ENCODE data around the gene KRTAP12-1. TPM values are rescaled to one million over a fixed set of nuclear protein-coding genes. Genes with fewer than 3 reads are reported as not detected.
A peak's percentile ranks its signal among the peaks of the same experiment; 100 is the strongest.
"Not testable (repeated sequence)": the region's sequence is repeated elsewhere in the genome, so short reads cannot be mapped to it uniquely, and the experiment has no call there.

KRTAP12-1 gene
- total and polyA plus RNA-seq, 9 of the 15 experiments (the other 6 are each of a cell fraction or from before 2014, with no cell fraction given): not detected

- H4K20me1 ChIP-seq (replicated peaks; ENCODE audit: control insufficient read depth, insufficient read depth, low read length); H2AFZ ChIP-seq (ENCODE audit: low read depth, low read length); H3K9me3 ChIP-seq (replicated peaks; ENCODE audit: control insufficient read depth, insufficient read depth, low read depth, low read length); H3K27ac ChIP-seq (ENCODE audit: extremely low read depth, low read depth, low read length); intact Hi-C loops (cut with micrococcal nuclease); H3K4me1 ChIP-seq (replicated peaks in 1 of 2; ENCODE audit: control insufficient read depth in 2 of 2, insufficient read depth in 2 of 2, low read length in 2 of 2); H3K4me3 ChIP-seq; H3K9ac ChIP-seq (ENCODE audit: insufficient read depth in 1 of 2, low read depth in 2 of 2, low read length in 2 of 2); FAIRE-seq; H3K4me2 ChIP-seq (ENCODE audit: insufficient read depth, low read length); H3K79me2 ChIP-seq (ENCODE audit: control insufficient read depth, insufficient read depth, low read length); H3K9me1 ChIP-seq (ENCODE audit: control insufficient read depth, insufficient read depth, low read length); DNase-seq (ENCODE audit: extremely low read depth in 1 of 4, low spot score in 3 of 4); H3K36me3 ChIP-seq (ENCODE audit: control insufficient read depth, insufficient read depth, low read length); CTCF ChIA-PET (ENCODE audit: low intra/inter-chr PET ratio); BruUV-seq (replicated peaks); ATAC-seq; in situ Hi-C loops (cut with MboI); POLR2A ChIA-PET: not testable (repeated sequence)
- WGBS (ENCODE audit: insufficient coverage, low coverage, missing lambda C conversion rate): 0% methylated on average over 20 of the region's 21 CpGs
- H3K27me3 ChIP-seq (ENCODE audit: control insufficient read depth in 2 of 2, insufficient read depth in 2 of 2, low read length in 2 of 2): peaks cover 9 to 49% of the 10 kb centered on the region in 2 experiments; a peak in 4 of 5 replicates
Measured at GRCh38 chr21:44646366-44647221, 35.4 kb downstream of the KRTAP12-1 start, which contains the start of gene KRTAP10-11. Gene KRTAP10-11 (plus strand): TSS chr21:44646414. CDS start chr21:44646459, 45 bp downstream.

- H3K4me1 ChIP-seq (replicated peaks in 1 of 2; ENCODE audit: control insufficient read depth in 2 of 2, insufficient read depth in 2 of 2, low read length in 2 of 2): no peaks in the 10 kb centered on the region; a peak in 1 of 5 replicates
- ChIA-PET CTCF (ENCODE audit: low intra/inter-chr PET ratio) (no interaction called here), POLR2A (interaction anchor here (0.6 kb wide), 1 partner anchor 44 kb away, joined by 3 read pairs; no protein-coding TSS in a partner anchor)
- no peak overlapping the region for H3K4me2 ChIP-seq (ENCODE audit: insufficient read depth, low read length)
- peaks cover 4% of the 10 kb centered on the region for H3K9me3 ChIP-seq (replicated peaks; ENCODE audit: control insufficient read depth, insufficient read depth, low read depth, low read length)
- peaks cover 2 to 33% of the 10 kb centered on the region in 2 experiments; a peak in 3 of 5 replicates for H3K27me3 ChIP-seq (ENCODE audit: control insufficient read depth in 2 of 2, insufficient read depth in 2 of 2, low read length in 2 of 2)
- in situ Hi-C loops (cut with MboI) (no loop called here), intact Hi-C loops (cut with micrococcal nuclease) (no loop called here)
- H3K79me2 ChIP-seq (ENCODE audit: control insufficient read depth, insufficient read depth, low read length): no peaks in the 10 kb centered on the region
- WGBS (ENCODE audit: insufficient coverage, low coverage, missing lambda C conversion rate): 0% methylated on average over 2 of the region's 2 CpGs
- TF ChIP-seq ZFP1 (CRISPR knock-in tag; IDR thresholded peaks at IDR 0.05) (peak; percentile 98), ZBTB1 (CRISPR knock-in tag; IDR thresholded peaks at IDR 0.05; ENCODE audit: borderline replicate concordance, low read depth) (no peak), XRCC5 (IDR thresholded peaks at IDR 0.05; ENCODE audit: low read depth, low read length) (no peak)
- no peaks in the 10 kb centered on the region for H4K20me1 ChIP-seq (replicated peaks; ENCODE audit: control insufficient read depth, insufficient read depth, low read length)
- no peak overlapping the region for H2AFZ ChIP-seq (ENCODE audit: low read depth, low read length)
- no peaks in the 10 kb centered on the region for H3K9me1 ChIP-seq (ENCODE audit: control insufficient read depth, insufficient read depth, low read length)
- H3K36me3 ChIP-seq (ENCODE audit: control insufficient read depth, insufficient read depth, low read length): no peaks in the 10 kb centered on the region
- H3K4me3 ChIP-seq: no peak overlapping the region
- no peak overlapping the region for H3K9ac ChIP-seq (ENCODE audit: insufficient read depth in 1 of 2, low read depth in 2 of 2, low read length in 2 of 2)
- FAIRE-seq (no peak), ATAC-seq (no peak), DNase-seq (ENCODE audit: extremely low read depth in 1 of 4, low spot score in 3 of 4) (no peak)
- BruUV-seq (replicated peaks): no TSS peak
- H3K27ac ChIP-seq (ENCODE audit: extremely low read depth, low read depth, low read length): no peak overlapping the region
Measured at GRCh38 chr21:44644878-44645277, 37.1 kb downstream of the KRTAP12-1 start.
